ENCODE results near the gene ZNFX1.

DNA sequence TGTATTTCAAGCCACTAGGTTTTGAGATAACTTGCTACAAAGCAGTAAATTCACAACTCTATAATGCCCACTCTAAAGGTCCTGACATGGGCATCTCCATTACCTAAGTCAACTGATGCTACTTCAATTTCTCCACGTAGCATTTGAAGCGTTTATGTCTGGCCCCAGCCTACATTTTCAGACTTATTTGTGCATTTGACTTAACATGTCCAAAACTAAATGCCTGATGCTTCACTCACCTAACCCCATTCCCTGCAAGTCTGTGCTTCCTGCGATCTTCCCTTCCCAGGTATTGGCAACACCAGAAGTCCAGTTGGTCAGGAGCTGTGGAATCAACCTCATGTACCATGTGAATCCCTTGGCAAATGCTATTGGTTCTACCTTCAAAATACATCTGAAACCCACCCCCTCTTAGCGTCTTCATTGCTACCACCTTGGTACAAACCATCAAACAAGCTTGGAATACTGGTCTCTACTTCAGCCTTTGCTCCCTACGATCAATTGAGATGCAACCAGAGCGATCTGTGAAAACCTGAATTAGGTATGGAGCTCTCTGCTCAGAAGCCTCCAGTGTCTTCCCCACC is 12.8 kb upstream of the ZNFX1 start:
- TF ChIP-seq, protein P1, sequence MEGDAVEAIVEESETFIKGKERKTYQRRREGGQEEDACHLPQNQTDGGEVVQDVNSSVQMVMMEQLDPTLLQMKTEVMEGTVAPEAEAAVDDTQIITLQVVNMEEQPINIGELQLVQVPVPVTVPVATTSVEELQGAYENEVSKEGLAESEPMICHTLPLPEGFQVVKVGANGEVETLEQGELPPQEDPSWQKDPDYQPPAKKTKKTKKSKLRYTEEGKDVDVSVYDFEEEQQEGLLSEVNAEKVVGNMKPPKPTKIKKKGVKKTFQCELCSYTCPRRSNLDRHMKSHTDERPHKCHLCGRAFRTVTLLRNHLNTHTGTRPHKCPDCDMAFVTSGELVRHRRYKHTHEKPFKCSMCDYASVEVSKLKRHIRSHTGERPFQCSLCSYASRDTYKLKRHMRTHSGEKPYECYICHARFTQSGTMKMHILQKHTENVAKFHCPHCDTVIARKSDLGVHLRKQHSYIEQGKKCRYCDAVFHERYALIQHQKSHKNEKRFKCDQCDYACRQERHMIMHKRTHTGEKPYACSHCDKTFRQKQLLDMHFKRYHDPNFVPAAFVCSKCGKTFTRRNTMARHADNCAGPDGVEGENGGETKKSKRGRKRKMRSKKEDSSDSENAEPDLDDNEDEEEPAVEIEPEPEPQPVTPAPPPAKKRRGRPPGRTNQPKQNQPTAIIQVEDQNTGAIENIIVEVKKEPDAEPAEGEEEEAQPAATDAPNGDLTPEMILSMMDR (IDR thresholded peaks at IDR 0.05), result no peak
- no peak for TF ChIP-seq POLR2A (IDR thresholded peaks at IDR 0.05)

All from body of pancreas (tissue), 4 donors.